ENCODE data around the gene WIPF3. TPM values are rescaled to one million over a fixed set of nuclear protein-coding genes. Genes with fewer than 3 reads are reported as not detected.
A peak's percentile ranks its signal among the peaks of the same experiment; 100 is the strongest.

The WIPF3 gene
- polyA plus RNA-seq, 1 donor: 21.9 TPM

- peaks cover 65% of the 10 kb centered on the region for H3K4me1 ChIP-seq (ENCODE audit: control insufficient read depth, insufficient read depth, low read length)
- no peak overlapping the region for H3K4me3 ChIP-seq (ENCODE audit: low read length)
- H3K27me3 ChIP-seq (ENCODE audit: control insufficient read depth, insufficient read depth, low read length): no peaks in the 10 kb centered on the region
- H3K27ac ChIP-seq (ENCODE audit: low read length): peak overlapping the region; percentile 64
- H3K9me3 ChIP-seq (ENCODE audit: control insufficient read depth, low read depth, low read length): no peaks in the 10 kb centered on the region
- peak; percentile 82 to 91 for DNase-seq
- H3K36me3 ChIP-seq (ENCODE audit: control insufficient read depth, insufficient read depth, low read length): no peaks in the 10 kb centered on the region
- WGBS (ENCODE audit: insufficient coverage, low lambda C conversion rate): no CpG with 5 or more reads among the region's 9 CpGs
Measured at GRCh38 chr7:29844559-29844958, 38.3 kb downstream of the WIPF3 start.

GRCh38 chr7:29847496-29847895 lies 41.2 kb downstream of the WIPF3 start:
- DNase-seq: peak; percentile 49 to 64
- H3K4me1 ChIP-seq (ENCODE audit: control insufficient read depth, insufficient read depth, low read length): peaks cover 63% of the 10 kb centered on the region
- H3K4me3 ChIP-seq (ENCODE audit: low read length): no peak overlapping the region
- no peaks in the 10 kb centered on the region for H3K36me3 ChIP-seq (ENCODE audit: control insufficient read depth, insufficient read depth, low read length)
- no peaks in the 10 kb centered on the region for H3K9me3 ChIP-seq (ENCODE audit: control insufficient read depth, low read depth, low read length)
- H3K27ac ChIP-seq (ENCODE audit: low read length): peak overlapping the region; percentile 74
- H3K27me3 ChIP-seq (ENCODE audit: control insufficient read depth, insufficient read depth, low read length): no peaks in the 10 kb centered on the region
- no CpG with 5 or more reads among the region's 6 CpGs for WGBS (ENCODE audit: insufficient coverage, low lambda C conversion rate)

GRCh38 chr7:29847916-29848315 lies 41.6 kb downstream of the WIPF3 start:
- H3K4me3 ChIP-seq (ENCODE audit: low read length): no peak overlapping the region
- DNase-seq: peak; percentile 59 to 73
- H3K9me3 ChIP-seq (ENCODE audit: control insufficient read depth, low read depth, low read length): no peaks in the 10 kb centered on the region
- H3K27me3 ChIP-seq (ENCODE audit: control insufficient read depth, insufficient read depth, low read length): no peaks in the 10 kb centered on the region
- peaks cover 61% of the 10 kb centered on the region for H3K4me1 ChIP-seq (ENCODE audit: control insufficient read depth, insufficient read depth, low read length)
- peak overlapping the region; percentile 74 for H3K27ac ChIP-seq (ENCODE audit: low read length)
- WGBS (ENCODE audit: insufficient coverage, low lambda C conversion rate): no CpG with 5 or more reads among the region's 3 CpGs
- H3K36me3 ChIP-seq (ENCODE audit: control insufficient read depth, insufficient read depth, low read length): no peaks in the 10 kb centered on the region

DNA sequence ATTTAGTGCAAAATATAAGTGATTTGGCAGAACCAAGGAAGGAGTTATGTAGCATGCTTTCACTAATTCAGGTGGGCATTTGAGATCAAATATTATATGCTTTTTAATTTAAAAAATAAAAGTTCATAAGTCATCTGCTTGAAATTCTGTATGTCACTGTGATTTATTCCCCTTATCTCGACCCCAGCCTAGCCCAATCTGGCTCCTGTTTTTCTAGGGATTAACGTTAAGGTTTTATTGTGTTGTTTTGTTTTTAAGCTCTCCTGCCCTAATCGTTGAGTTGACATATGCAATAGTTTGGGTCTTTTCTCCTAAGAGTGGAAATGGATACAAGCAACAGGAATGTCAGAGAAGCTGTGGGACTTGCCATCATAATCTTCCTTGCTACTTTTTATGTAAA lies 42.6 kb downstream of the WIPF3 start:
- no peaks in the 10 kb centered on the region for H3K9me3 ChIP-seq (ENCODE audit: control insufficient read depth, low read depth, low read length)
- whole genome bisulfite sequencing (ENCODE audit: insufficient coverage, low lambda C conversion rate): 23% methylated on average over 3 of the region's 3 CpGs
- peak overlapping the region; percentile 74 for H3K27ac ChIP-seq (ENCODE audit: low read length)
- H3K4me1 ChIP-seq (ENCODE audit: control insufficient read depth, insufficient read depth, low read length): peaks cover 62% of the 10 kb centered on the region
- H3K27me3 ChIP-seq (ENCODE audit: control insufficient read depth, insufficient read depth, low read length): no peaks in the 10 kb centered on the region
- no peak for DNase-seq
- H3K36me3 ChIP-seq (ENCODE audit: control insufficient read depth, insufficient read depth, low read length): no peaks in the 10 kb centered on the region
- no peak overlapping the region for H3K4me3 ChIP-seq (ENCODE audit: low read length)

GRCh38 chr7:29851487-29851886 lies 45.2 kb downstream of the WIPF3 start:
- Histone ChIP-seq H3K4me3 (ENCODE audit: low read length) (no peak overlapping the region), H3K27me3 (ENCODE audit: control insufficient read depth, insufficient read depth, low read length) (no peaks in the 10 kb centered on the region), H3K27ac (ENCODE audit: low read length) (no peak overlapping the region), H3K36me3 (ENCODE audit: control insufficient read depth, insufficient read depth, low read length) (no peaks in the 10 kb centered on the region), H3K9me3 (ENCODE audit: control insufficient read depth, low read depth, low read length) (no peaks in the 10 kb centered on the region), H3K4me1 (ENCODE audit: control insufficient read depth, insufficient read depth, low read length) (peaks cover 59% of the 10 kb centered on the region)
- WGBS (ENCODE audit: insufficient coverage, low lambda C conversion rate): no CpG with 5 or more reads among the region's 7 CpGs
- no peak for DNase-seq

- H3K27ac ChIP-seq (ENCODE audit: low read length): no peak overlapping the region
- no peaks in the 10 kb centered on the region for H3K36me3 ChIP-seq (ENCODE audit: control insufficient read depth, insufficient read depth, low read length)
- no peak for DNase-seq
- no peak overlapping the region for H3K4me3 ChIP-seq (ENCODE audit: low read length)
- H3K4me1 ChIP-seq (ENCODE audit: control insufficient read depth, insufficient read depth, low read length): peaks cover 59% of the 10 kb centered on the region
- no peaks in the 10 kb centered on the region for H3K27me3 ChIP-seq (ENCODE audit: control insufficient read depth, insufficient read depth, low read length)
- no CpG with 5 or more reads among the region's 1 CpG for WGBS (ENCODE audit: insufficient coverage, low lambda C conversion rate)
- H3K9me3 ChIP-seq (ENCODE audit: control insufficient read depth, low read depth, low read length): no peaks in the 10 kb centered on the region
Measured at GRCh38 chr7:29852457-29852856, 46.1 kb downstream of the WIPF3 start.

DNA sequence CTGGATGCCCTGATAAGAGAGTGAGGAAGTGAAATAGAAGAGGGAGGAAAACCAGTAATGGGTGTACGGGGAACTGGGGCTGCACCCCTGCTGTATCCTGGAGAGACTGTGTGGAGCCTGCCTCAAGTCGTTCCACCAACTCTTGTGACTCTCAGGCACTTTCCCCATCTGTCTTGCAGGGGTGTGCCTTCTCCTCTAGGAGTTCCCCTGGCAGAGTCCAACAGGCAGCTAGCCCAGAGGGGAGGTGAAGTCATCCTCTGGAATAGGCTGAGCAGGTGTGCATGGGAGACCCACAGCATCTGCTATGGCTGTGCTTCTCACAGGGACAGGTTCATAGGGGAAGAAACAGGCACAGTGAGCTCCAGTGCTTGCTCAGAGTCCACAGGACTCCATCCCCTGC lies 46.8 kb downstream of the WIPF3 start:
- Histone ChIP-seq H3K4me1 (ENCODE audit: control insufficient read depth, insufficient read depth, low read length) (peaks cover 57% of the 10 kb centered on the region), H3K9me3 (ENCODE audit: control insufficient read depth, low read depth, low read length) (no peaks in the 10 kb centered on the region), H3K27ac (ENCODE audit: low read length) (peak overlapping the region; percentile 71), H3K4me3 (ENCODE audit: low read length) (no peak overlapping the region), H3K27me3 (ENCODE audit: control insufficient read depth, insufficient read depth, low read length) (no peaks in the 10 kb centered on the region), H3K36me3 (ENCODE audit: control insufficient read depth, insufficient read depth, low read length) (no peaks in the 10 kb centered on the region)
- DNase-seq: peak in 1 of 2 donors; percentile 61
- no CpG with 5 or more reads among the region's 2 CpGs for WGBS (ENCODE audit: insufficient coverage, low lambda C conversion rate)

DNA sequence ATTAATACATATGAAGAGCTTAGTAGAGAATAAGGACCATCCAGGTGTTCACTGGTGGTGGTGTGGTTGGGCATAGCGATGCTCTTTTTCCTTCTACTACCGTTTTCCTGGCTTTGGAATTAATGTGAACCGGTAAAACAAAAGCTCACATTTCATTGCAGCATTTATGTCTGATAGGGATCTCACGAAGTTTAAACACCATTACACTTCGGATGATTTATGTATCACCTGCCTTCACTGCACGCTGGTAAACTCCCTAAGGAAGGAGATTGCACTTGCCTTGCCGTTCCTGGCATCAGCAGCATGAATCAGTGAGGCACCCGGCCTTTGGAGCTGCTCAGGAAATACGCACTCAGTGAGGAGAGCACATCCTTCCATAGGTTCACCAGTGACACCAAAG lies 47.5 kb downstream of the WIPF3 start:
- no CpG with 5 or more reads among the region's 9 CpGs for WGBS (ENCODE audit: insufficient coverage, low lambda C conversion rate)
- H3K4me3 ChIP-seq (ENCODE audit: low read length): no peak overlapping the region
- H3K36me3 ChIP-seq (ENCODE audit: control insufficient read depth, insufficient read depth, low read length): no peaks in the 10 kb centered on the region
- peaks cover 57% of the 10 kb centered on the region for H3K4me1 ChIP-seq (ENCODE audit: control insufficient read depth, insufficient read depth, low read length)
- DNase-seq: peak in 1 of 2 donors; percentile 59
- H3K27ac ChIP-seq (ENCODE audit: low read length): peak overlapping the region; percentile 71
- no peaks in the 10 kb centered on the region for H3K9me3 ChIP-seq (ENCODE audit: control insufficient read depth, low read depth, low read length)
- no peaks in the 10 kb centered on the region for H3K27me3 ChIP-seq (ENCODE audit: control insufficient read depth, insufficient read depth, low read length)

DNA sequence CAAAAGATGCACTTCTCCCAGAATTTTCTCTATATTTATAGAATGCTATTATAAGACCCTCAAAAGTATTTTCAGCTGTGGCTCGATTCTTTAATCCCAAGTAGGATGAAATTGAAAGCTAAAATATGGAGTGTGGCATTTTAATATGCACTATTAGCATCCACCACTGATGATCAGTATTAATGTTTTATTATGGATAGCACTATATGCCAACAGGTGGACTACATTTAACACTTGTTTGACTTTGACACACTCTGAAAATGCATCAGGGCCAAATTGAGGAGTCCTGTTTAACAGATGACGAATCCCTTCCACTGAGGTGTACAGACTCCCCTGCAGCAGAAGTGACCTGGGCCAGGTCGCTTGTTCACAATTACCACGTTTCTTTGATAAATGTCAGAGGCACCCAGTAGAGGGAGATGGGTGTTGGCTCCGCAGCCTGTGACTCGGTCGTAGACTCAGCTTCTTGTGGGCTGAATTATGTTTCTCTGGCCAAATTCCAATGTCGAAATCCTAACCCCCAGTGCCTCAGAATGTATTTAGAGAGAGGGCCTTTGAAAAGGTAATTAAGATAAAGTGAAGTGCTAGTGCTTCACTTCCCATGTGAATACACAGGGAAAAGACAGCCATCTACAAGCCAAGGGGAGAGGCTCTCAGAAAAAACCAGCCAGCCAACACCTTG lies 48.1 kb downstream of the WIPF3 start:
- H3K4me1 ChIP-seq (ENCODE audit: control insufficient read depth, insufficient read depth, low read length): peaks cover 51% of the 10 kb centered on the region
- H3K27ac ChIP-seq (ENCODE audit: low read length): peak overlapping the region; percentile 71
- no peaks in the 10 kb centered on the region for H3K9me3 ChIP-seq (ENCODE audit: control insufficient read depth, low read depth, low read length)
- no peak overlapping the region for H3K4me3 ChIP-seq (ENCODE audit: low read length)
- H3K27me3 ChIP-seq (ENCODE audit: control insufficient read depth, insufficient read depth, low read length): no peaks in the 10 kb centered on the region
- no peaks in the 10 kb centered on the region for H3K36me3 ChIP-seq (ENCODE audit: control insufficient read depth, insufficient read depth, low read length)
- WGBS (ENCODE audit: insufficient coverage, low lambda C conversion rate): no CpG with 5 or more reads among the region's 8 CpGs
- DNase-seq: peak; percentile 82 to 93

DNA sequence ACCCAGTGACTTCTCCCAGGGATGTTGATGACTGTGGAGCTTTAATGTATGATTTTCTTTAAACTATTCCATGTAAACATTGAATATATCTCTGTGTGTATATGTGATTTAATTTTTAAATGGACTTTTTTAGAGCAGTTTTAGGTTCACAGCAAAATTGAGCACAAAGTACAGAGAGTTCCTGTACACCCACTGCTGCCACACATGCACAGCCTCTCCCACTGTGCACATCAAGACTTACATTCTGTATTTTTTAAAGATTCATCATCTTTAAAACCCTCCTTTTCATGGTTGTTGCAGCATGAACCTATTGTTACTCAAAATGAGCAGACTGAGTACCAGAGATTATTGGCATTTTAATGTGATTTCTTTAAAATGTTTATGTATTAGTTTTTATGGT lies 51.3 kb downstream of the WIPF3 start:
- H3K4me3 ChIP-seq (ENCODE audit: low read length): no peak overlapping the region
- peaks cover 50% of the 10 kb centered on the region for H3K4me1 ChIP-seq (ENCODE audit: control insufficient read depth, insufficient read depth, low read length)
- DNase-seq: no peak
- H3K9me3 ChIP-seq (ENCODE audit: control insufficient read depth, low read depth, low read length): no peaks in the 10 kb centered on the region
- H3K27ac ChIP-seq (ENCODE audit: low read length): peak overlapping the region; percentile 71
- H3K27me3 ChIP-seq (ENCODE audit: control insufficient read depth, insufficient read depth, low read length): no peaks in the 10 kb centered on the region
- no peaks in the 10 kb centered on the region for H3K36me3 ChIP-seq (ENCODE audit: control insufficient read depth, insufficient read depth, low read length)

Data from large intestine (tissue), 3 donors.